Stomach (tissue), 9 donors: ENCODE measurements around the gene NEDD4L. TPM values are rescaled to one million over a fixed set of nuclear protein-coding genes. Genes with fewer than 3 reads are reported as not detected.
A peak's percentile ranks its signal among the peaks of the same experiment; 100 is the strongest.
"Not testable (repeated sequence)": the region's sequence is repeated elsewhere in the genome, so short reads cannot be mapped to it uniquely, and the experiment has no call there.

Source experiments
- DNase-seq, 2 donors: peaks; one replicate each; pipeline versions ENCODE4 v3.0.0 to v3.0.0-alpha.2; 2013 to 2019
- H3K27ac ChIP-seq, 5 donors: fragments of 200-600 bp in 4 of 5; sonication (generic) in 4 of 5; one replicate each; pipeline ENCODE4 v1.5.1; 2013 to 2019; ENCODE audit warnings: mild to moderate bottlenecking in 1 of 5, moderate library complexity in 1 of 5
- H3K27me3 ChIP-seq, 3 donors: fragments of 200-600 bp; sonication (generic); one replicate each; pipeline ENCODE4 v1.5.1; 2017 to 2019; ENCODE audit warnings: mixed run types in 1 of 3
- H3K36me3 ChIP-seq, 4 donors: fragments of 200-600 bp; sonication (generic); 1 replicate in 3 of 4; 2 replicates in 1 of 4; pipeline ENCODE4 v1.5.1; 2016 to 2019
- H3K4me1 ChIP-seq, 4 donors: fragments of 200-600 bp; sonication (generic); one replicate each; pipeline ENCODE4 v1.5.1; 2016 to 2019
- H3K4me3 ChIP-seq, 4 donors: fragments of 200-600 bp; sonication (generic) in 3 of 4; one replicate each; pipeline ENCODE4 v1.5.1; 2016 to 2019; ENCODE audit warnings: mild to moderate bottlenecking in 1 of 4
- H3K9me3 ChIP-seq, 4 donors: fragments of 200-600 bp; sonication (generic); one replicate each; pipeline ENCODE4 v1.5.1; 2016 to 2019
- EP300 ChIP-seq: sonication (generic); formaldehyde crosslinking; IDR thresholded peaks from one replicate; pipeline ENCODE4 v1.6.1; 2017; ENCODE audit warnings: antibody characterized with exemption
- POLR2A ChIP-seq, 4 donors: fragments of 450-650 bp; IDR thresholded peaks; one replicate each; pipeline ENCODE4 v1.6.1; 2016; ENCODE audit warnings: antibody characterized with exemption in 4 of 4, control low read depth in 2 of 4, mild to moderate bottlenecking in 1 of 4, moderate library complexity in 1 of 4
- POLR2AphosphoS5 ChIP-seq, 3 donors: sonication (generic); formaldehyde crosslinking; IDR thresholded peaks; one replicate each; pipeline ENCODE4 v1.6.1; 2016; ENCODE audit warnings: antibody characterized with exemption in 3 of 3
- WGBS, 5 donors: extraction: QIAGEN DNeasy Blood & Tissue Kit in 3 of 5; methylation state at CpG; one replicate each; pipeline versions ENCODE4 v1.1.5 to v1.1.7; 2013 to 2018; 5-methylcytosine and 5-hydroxymethylcytosine counted together
- intact Hi-C: fragments of 100-400 bp; cut with DNase I; formaldehyde crosslinking; loops from one replicate; pipeline ENCODE4 v1.15.1; 2023; ENCODE audit warnings: low total_unique reads
- polyA plus RNA-seq, 3 donors: library from polyadenylated mRNA; stranded (reverse); fragments of 200-250 nt; gene quantifications; one replicate each; pipeline ENCODE4 v1.2.3, GENCODE V29; 2013
- total RNA-seq, 5 donors: library from RNA; depleted of rRNA; stranded (reverse); fragments of >200 nt; gene quantifications; one replicate each; pipeline versions ENCODE4 v1.1.0 to v1.2.3, GENCODE V29; 2014 to 2016
- TF ChIP-seq, protein P1 (sequence below), 7 experiments: fragments of 450-650 bp in 4 of 7; fragments of 200-600 bp in 3 of 7; sonication (generic) in 3 of 7; IDR thresholded peaks; one replicate each; pipeline ENCODE4 v1.5.1; 2016 to 2019; ENCODE audit warnings: antibody characterized with exemption in 7 of 7, control low read depth in 2 of 7, mild to moderate bottlenecking in 1 of 7
- donor health status: healthy with polysubstance abuse.
- donor health status: Bipolar disorder and iron deficiency.
- donor health status: healthy.

The NEDD4L gene
- total and polyA plus RNA-seq, 8 donors, result 46.1 to 315 (median 129) TPM

DNA sequence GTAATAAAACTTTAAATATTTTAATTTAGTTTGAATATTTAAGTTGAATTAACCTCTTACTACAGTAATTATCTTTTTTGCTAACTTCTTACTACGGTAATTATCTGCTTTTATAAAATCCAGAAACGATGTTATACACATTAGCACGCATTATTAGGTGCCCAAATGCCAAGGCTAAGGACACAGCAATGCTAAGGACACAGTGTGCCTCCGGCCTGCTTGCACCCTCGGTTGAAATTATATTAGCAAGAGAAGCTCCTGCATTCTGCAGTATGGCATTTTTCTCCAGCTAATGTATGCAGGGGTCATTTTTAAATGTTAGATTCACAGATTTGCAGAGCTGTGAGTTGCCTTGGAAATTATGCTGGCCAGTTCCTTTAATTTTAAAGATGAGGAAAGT is 220.0 kb downstream of the NEDD4L start:
- H3K27ac ChIP-seq, result peak overlapping the region; percentile 66 to 93 (median 79)
- peaks cover 23 to 76% (median 55%) of the 10 kb centered on the region in 4 donors for H3K4me1 ChIP-seq
- DNase-seq, result no peak
- H3K4me3 ChIP-seq, result no peak overlapping the region
- intact Hi-C loops, result no loop called here
- H3K36me3 ChIP-seq, result no peaks in the 10 kb centered on the region
- H3K27me3 ChIP-seq, result no peaks in the 10 kb centered on the region
- H3K9me3 ChIP-seq, result no peaks in the 10 kb centered on the region
- TF ChIP-seq, protein P1, sequence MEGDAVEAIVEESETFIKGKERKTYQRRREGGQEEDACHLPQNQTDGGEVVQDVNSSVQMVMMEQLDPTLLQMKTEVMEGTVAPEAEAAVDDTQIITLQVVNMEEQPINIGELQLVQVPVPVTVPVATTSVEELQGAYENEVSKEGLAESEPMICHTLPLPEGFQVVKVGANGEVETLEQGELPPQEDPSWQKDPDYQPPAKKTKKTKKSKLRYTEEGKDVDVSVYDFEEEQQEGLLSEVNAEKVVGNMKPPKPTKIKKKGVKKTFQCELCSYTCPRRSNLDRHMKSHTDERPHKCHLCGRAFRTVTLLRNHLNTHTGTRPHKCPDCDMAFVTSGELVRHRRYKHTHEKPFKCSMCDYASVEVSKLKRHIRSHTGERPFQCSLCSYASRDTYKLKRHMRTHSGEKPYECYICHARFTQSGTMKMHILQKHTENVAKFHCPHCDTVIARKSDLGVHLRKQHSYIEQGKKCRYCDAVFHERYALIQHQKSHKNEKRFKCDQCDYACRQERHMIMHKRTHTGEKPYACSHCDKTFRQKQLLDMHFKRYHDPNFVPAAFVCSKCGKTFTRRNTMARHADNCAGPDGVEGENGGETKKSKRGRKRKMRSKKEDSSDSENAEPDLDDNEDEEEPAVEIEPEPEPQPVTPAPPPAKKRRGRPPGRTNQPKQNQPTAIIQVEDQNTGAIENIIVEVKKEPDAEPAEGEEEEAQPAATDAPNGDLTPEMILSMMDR (IDR thresholded peaks at IDR 0.05), result no peak
- TF ChIP-seq EP300, result no peak
- TF ChIP-seq POLR2AphosphoS5 (IDR thresholded peaks at IDR 0.05), result no peak
- TF ChIP-seq POLR2A (IDR thresholded peaks at IDR 0.05), result no peak
- WGBS, 5 donors, result 51 to 74% (median 62%) methylated on average over 5 of the region's 5 CpGs

DNA sequence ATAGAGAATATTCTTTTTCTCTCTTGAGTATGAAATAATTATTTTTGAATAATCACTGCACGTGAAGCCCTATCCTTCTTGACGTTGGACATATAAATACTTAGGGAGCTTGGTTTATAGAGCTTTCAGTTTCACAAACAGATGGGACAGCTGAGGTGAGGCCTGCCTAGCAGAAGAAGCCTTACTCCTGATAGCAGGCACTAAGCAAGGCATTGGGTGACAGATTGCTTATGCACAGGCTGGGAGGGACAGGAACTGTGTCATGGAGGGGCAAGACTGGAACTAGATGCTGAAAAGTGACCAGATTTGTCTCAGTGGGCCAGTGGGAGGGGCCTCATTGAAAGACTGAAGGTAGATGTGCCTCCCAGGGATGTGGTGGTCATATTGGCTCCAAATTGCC is 220.8 kb downstream of the NEDD4L start:
- Histone ChIP-seq H3K27ac (peak overlapping the region; percentile 66 to 93 (median 79)), H3K4me1 (peaks cover 28 to 81% (median 56%) of the 10 kb centered on the region in 4 donors), H3K27me3 (no peaks in the 10 kb centered on the region), H3K36me3 (no peaks in the 10 kb centered on the region), H3K4me3 (no peak overlapping the region), H3K9me3 (no peaks in the 10 kb centered on the region)
- 27 to 60% (median 40%) methylated on average over 2 of the region's 2 CpGs for WGBS, 5 donors
- intact Hi-C loops, result no loop called here
- DNase-seq, result no peak
- TF ChIP-seq, protein P1 (IDR thresholded peaks at IDR 0.05), result no peak
- TF ChIP-seq POLR2AphosphoS5 (IDR thresholded peaks at IDR 0.05) (no peak), EP300 (no peak), POLR2A (IDR thresholded peaks at IDR 0.05) (no peak)

DNA sequence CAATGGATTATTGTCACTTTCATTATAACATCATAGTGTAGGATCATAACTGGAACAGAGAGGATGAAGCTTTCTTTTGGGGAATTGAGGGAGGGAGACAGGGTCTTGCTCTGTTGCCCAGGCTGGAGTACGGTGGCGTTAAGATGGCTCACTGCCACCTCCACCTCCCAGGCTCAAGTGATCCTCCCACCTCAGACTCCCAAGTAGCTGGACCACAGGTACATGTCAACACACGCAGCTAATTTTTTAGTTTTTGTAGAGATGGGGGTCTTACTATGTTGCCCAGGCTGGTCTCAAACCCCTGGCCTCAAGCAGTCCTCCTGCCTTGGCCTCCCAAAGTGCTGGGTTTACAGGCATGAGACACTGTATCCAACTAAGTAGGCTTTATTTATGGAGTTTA is 221.5 kb downstream of the NEDD4L start:
- intact Hi-C loops, H3K36me3 ChIP-seq, H3K9me3 ChIP-seq, H3K4me3 ChIP-seq, DNase-seq, H3K27me3 ChIP-seq: not testable (repeated sequence)
- peak overlapping the region in 4 of 5 donors; percentile 39 to 93 (median 81) for H3K27ac ChIP-seq
- 90 to 99% (median 97%) methylated on average over 3 of the region's 3 CpGs for WGBS, 5 donors
- H3K4me1 ChIP-seq, result peaks cover 28 to 77% (median 56%) of the 10 kb centered on the region in 4 donors

DNA sequence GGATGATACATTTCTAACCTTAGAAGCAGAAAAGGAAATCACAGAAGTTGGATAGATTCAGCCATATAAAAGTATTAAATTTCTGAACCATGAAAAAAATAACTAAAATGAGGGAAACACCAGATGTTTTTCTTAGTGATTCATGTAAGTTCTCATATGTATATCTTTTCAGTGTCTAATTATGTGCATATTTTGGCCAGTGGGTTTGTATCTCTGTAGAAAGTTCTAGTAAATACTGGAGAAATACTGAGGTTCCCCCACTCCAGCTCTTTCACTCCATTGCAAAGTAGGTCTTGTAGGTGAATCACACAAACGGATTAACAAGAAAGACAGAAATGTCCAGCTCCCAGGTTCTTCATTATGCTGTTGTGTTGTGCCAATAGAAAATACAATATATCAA is 222.3 kb downstream of the NEDD4L start:
- TF ChIP-seq POLR2AphosphoS5 (IDR thresholded peaks at IDR 0.05), result no peak
- TF ChIP-seq EP300, result no peak
- no peak for TF ChIP-seq POLR2A (IDR thresholded peaks at IDR 0.05)
- TF ChIP-seq, protein P1 (IDR thresholded peaks at IDR 0.05), result no peak
- 39 to 89% (median 52%) methylated on average over 1 of the region's 1 CpG for WGBS, 5 donors
- no peaks in the 10 kb centered on the region for H3K36me3 ChIP-seq
- peak overlapping the region in 2 of 5 donors; percentile 84 to 93 for H3K27ac ChIP-seq
- H3K27me3 ChIP-seq, result no peaks in the 10 kb centered on the region
- no peak for DNase-seq
- H3K9me3 ChIP-seq, result no peaks in the 10 kb centered on the region
- H3K4me1 ChIP-seq, result peaks cover 28 to 75% (median 55%) of the 10 kb centered on the region in 4 donors
- no peak overlapping the region for H3K4me3 ChIP-seq
- intact Hi-C loops, result no loop called here

DNA sequence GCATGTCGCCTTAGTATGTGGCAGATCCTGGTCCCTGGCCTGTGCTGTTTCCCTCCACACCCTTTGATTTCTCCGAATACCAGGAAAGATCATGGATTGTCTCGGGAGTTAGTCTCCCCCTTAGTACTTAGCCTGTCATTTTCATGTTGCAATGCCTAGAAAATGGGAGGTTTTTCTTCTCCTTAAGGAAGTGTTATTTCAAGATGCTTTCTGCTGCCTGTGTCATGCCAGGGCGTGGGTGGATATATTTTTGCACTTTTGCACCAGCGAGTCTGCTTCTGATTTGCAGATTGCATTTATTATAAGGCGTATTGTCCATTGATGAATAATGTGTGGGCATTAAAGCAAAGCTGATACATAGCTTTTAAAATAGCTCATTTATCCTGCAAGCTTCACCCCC is 223.5 kb downstream of the NEDD4L start:
- no peak for DNase-seq
- intact Hi-C loops, result no loop called here
- no peaks in the 10 kb centered on the region for H3K36me3 ChIP-seq
- WGBS, 5 donors, result 66 to 83% (median 74%) methylated on average over 6 of the region's 6 CpGs
- H3K27ac ChIP-seq, result peak overlapping the region; percentile 32 to 93 (median 78)
- no peaks in the 10 kb centered on the region for H3K27me3 ChIP-seq
- no peaks in the 10 kb centered on the region for H3K9me3 ChIP-seq
- H3K4me3 ChIP-seq, result no peak overlapping the region
- peaks cover 31 to 72% (median 51%) of the 10 kb centered on the region in 4 donors for H3K4me1 ChIP-seq
- TF ChIP-seq EP300 (no peak), POLR2AphosphoS5 (IDR thresholded peaks at IDR 0.05) (no peak), POLR2A (IDR thresholded peaks at IDR 0.05) (no peak)
- TF ChIP-seq, protein P1 (IDR thresholded peaks at IDR 0.05), result no peak
